Caco-2 (cell line): ENCODE data around the gene CASZ1. TPM values are rescaled to one million over a fixed set of nuclear protein-coding genes. Genes with fewer than 3 reads are reported as not detected.

Experiments used
- BruUV-seq: library from RNA; stranded (reverse); fragments of 400-500 nt; replicated peaks from 2 replicates; lab custom pipeline; 2021; lab: Mats Ljungman, UMichigan
- CTCF ChIA-PET: fragments of 300-600 bp; sonication (Branson Sonifier 250); formaldehyde crosslinking; loops from one replicate; lab custom pipeline; 2022; ENCODE audit warnings: antibody characterized with exemption; lab: Charles Lee
- POLR2A ChIA-PET: fragments of 300-600 bp; sonication (Branson Sonifier 250); formaldehyde crosslinking; loops from one replicate; lab custom pipeline; 2022; ENCODE audit warnings: antibody characterized with exemption; lab: Charles Lee
- DNase-seq, 2 experiments: peaks; one replicate each; pipeline versions ENCODE4 v3.0.0 to v3.0.0-alpha.2; 2020 to 2022
- H3K27me3 ChIP-seq: replicated peaks from 2 replicates; pipeline ENCODE4 v1.6.0; 2011; ENCODE audit warnings: low read length; ENCODE audit not compliant: control insufficient read depth, insufficient read depth
- H3K36me3 ChIP-seq: 2 replicates; pipeline ENCODE4 v1.5.1; 2011; ENCODE audit warnings: low read length; ENCODE audit not compliant: control insufficient read depth, insufficient read depth
- H3K4me1 ChIP-seq: fragments of 250-450 bp; sonication (Bioruptor Pico); 2 replicates; pipeline ENCODE4 v1.5.1; 2020; ENCODE audit warnings: mild to moderate bottlenecking
- H3K4me3 ChIP-seq: 2 replicates; pipeline ENCODE4 v1.5.1; 2011; ENCODE audit warnings: low read depth, mild to moderate bottlenecking, control low read depth, low read length
- H3K9me3 ChIP-seq: fragments of 250-450 bp; sonication (Bioruptor Pico); 2 replicates; pipeline ENCODE4 v1.5.1; 2020; ENCODE audit warnings: mild to moderate bottlenecking, moderate library complexity
- H3K27ac Mint-ChIP-seq: one replicate; pipeline ENCODE4 v1.8.0; 2022; ENCODE audit warnings: mixed read lengths; ENCODE audit not compliant: unreplicated experiment
- H3K27me3 Mint-ChIP-seq: one replicate; pipeline ENCODE4 v1.8.0; 2022; ENCODE audit warnings: mixed read lengths; ENCODE audit not compliant: insufficient read depth, unreplicated experiment
- H3K36me3 Mint-ChIP-seq: one replicate; pipeline ENCODE4 v1.8.0; 2022; ENCODE audit warnings: mild to moderate bottlenecking, mixed read lengths; ENCODE audit not compliant: insufficient read depth, unreplicated experiment
- H3K4me1 Mint-ChIP-seq: one replicate; pipeline ENCODE4 v1.8.0; 2022; ENCODE audit warnings: low read depth, mixed read lengths; ENCODE audit not compliant: unreplicated experiment
- H3K4me3 Mint-ChIP-seq: one replicate; pipeline ENCODE4 v1.8.0; 2022; ENCODE audit warnings: mild to moderate bottlenecking, moderate library complexity, mixed read lengths; ENCODE audit not compliant: unreplicated experiment
- H3K9me3 Mint-ChIP-seq: one replicate; pipeline ENCODE4 v1.8.0; 2022; ENCODE audit warnings: mixed read lengths; ENCODE audit not compliant: unreplicated experiment
- intact Hi-C: fragments of 100-400 bp; cut with micrococcal nuclease; formaldehyde crosslinking; loops from one replicate; pipeline ENCODE4 v1.10.0; 2022; ENCODE audit not compliant: unreplicated experiment
- total RNA-seq: library from RNA; stranded (reverse); gene quantifications from 2 replicates; pipeline ENCODE4 v1.2.3, GENCODE V29; 2022
- TF ChIP-seq, protein P1 (sequence below), 2 experiments: fragments of 200-600 bp in 1 of 2; IDR thresholded peaks; 1 replicate in 1 of 2; 2 replicates in 1 of 2; pipeline versions ENCODE4 v1.5.1 to v1.8.0; 2011 to 2022; ENCODE audit warnings: antibody characterized with exemption in 1 of 2, control low read depth in 1 of 2, inconsistent platforms in 1 of 2, low read depth in 1 of 2, low read length in 1 of 2, mild to moderate bottlenecking in 1 of 2, moderate library complexity in 1 of 2; ENCODE audit not compliant: insufficient read depth in 1 of 2, severe bottlenecking in 1 of 2, unreplicated experiment in 1 of 2

CASZ1 gene
- total RNA-seq, 1 experiment from 2014 or later: 10.9 TPM

DNA sequence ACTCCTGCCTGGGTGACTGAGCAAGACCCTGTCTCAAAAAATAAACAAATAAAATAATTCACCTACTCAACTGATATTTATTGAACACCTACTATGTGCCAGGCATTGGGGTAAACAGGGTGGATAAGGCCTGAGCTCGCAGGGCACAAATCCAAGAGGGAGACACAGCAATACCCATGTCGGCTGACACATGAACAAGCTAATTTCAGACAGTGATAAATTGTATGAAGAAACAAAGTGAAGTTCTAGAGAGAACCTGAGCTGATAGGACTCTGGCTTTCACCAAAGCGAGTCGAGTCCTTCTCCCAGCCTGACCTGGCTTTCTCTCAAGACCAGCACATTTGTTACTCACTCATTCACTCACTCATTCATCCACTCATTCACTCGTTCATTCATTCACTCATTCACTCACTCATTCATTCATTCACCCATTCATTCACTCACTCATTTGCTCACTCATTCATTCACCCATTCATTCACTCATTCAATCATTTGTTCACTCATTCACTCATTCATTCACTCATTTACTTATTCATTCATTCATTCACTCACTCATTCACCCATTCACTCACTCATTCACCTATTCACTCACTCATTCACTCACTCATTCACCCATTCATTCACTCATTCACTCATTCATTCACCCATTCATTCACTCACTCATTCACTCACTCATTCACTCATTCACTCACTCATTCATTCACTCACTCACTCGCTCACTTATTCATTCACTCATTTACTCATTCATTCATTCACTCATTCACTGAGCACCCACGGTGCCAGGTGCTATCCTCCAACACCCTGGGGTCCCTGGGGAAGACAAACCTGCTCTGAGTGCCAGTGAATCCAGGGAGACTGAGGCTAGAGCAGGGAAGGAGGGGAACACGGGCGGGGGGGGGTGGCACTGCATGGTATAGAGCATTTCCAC, 37.4 kb upstream of the CASZ1 start:
- ChIA-PET POLR2A (no interaction called here), CTCF (interaction anchor here (0.6 kb wide), 1 partner anchor 137 kb away, joined by 3 read pairs; no protein-coding TSS in a partner anchor)
- DNase-seq: no peak
- intact Hi-C loops: no loop called here
- H3K27me3 Mint-ChIP-seq: no peaks in the 10 kb centered on the region
- TF ChIP-seq, protein P1, sequence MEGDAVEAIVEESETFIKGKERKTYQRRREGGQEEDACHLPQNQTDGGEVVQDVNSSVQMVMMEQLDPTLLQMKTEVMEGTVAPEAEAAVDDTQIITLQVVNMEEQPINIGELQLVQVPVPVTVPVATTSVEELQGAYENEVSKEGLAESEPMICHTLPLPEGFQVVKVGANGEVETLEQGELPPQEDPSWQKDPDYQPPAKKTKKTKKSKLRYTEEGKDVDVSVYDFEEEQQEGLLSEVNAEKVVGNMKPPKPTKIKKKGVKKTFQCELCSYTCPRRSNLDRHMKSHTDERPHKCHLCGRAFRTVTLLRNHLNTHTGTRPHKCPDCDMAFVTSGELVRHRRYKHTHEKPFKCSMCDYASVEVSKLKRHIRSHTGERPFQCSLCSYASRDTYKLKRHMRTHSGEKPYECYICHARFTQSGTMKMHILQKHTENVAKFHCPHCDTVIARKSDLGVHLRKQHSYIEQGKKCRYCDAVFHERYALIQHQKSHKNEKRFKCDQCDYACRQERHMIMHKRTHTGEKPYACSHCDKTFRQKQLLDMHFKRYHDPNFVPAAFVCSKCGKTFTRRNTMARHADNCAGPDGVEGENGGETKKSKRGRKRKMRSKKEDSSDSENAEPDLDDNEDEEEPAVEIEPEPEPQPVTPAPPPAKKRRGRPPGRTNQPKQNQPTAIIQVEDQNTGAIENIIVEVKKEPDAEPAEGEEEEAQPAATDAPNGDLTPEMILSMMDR (IDR thresholded peaks at IDR 0.05; ENCODE audit: insufficient read depth in 1 of 2, low read depth in 1 of 2, low read length in 1 of 2, severe bottlenecking in 1 of 2, unreplicated experiment in 1 of 2): no peak
- Histone ChIP-seq H3K36me3 (no peaks in the 10 kb centered on the region), H3K4me3 (no peak overlapping the region), H3K4me1 (no peaks in the 10 kb centered on the region), H3K27me3 (no peaks in the 10 kb centered on the region), H3K9me3 (no peaks in the 10 kb centered on the region)
- H3K4me3 Mint-ChIP-seq: no peak overlapping the region
- no peaks in the 10 kb centered on the region for H3K4me1 Mint-ChIP-seq
- H3K27ac Mint-ChIP-seq: no peak overlapping the region
- no TSS peak for BruUV-seq
- peaks cover 5% of the 10 kb centered on the region for H3K36me3 Mint-ChIP-seq
- no peaks in the 10 kb centered on the region for H3K9me3 Mint-ChIP-seq

DNA sequence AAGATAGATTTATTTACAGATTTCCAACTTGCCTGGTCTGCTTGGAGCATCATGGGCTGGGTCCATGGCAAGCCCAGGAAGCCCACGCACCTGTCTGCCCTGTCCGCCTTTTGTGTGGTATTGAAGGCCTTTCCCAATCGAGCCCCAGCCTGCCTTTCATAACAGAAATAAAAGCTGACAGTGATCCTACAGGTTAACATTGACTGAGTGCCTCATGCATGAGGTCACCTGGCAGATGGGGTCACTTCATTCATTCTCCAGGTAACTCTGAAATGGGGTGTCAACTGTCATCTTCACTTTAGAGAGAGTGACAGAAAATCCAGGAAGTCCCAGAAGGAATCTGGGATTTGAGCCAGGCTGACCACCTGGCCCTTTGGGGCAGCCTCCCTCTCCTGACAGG, 36.3 kb upstream of the CASZ1 start:
- ChIA-PET CTCF (no interaction called here), POLR2A (no interaction called here)
- Mint-ChIP-seq H3K36me3 (peaks cover 5% of the 10 kb centered on the region), H3K27ac (no peak overlapping the region), H3K27me3 (no peaks in the 10 kb centered on the region), H3K9me3 (no peaks in the 10 kb centered on the region), H3K4me1 (no peaks in the 10 kb centered on the region), H3K4me3 (no peak overlapping the region)
- no TSS peak for BruUV-seq
- Histone ChIP-seq H3K4me1 (no peaks in the 10 kb centered on the region), H3K27me3 (no peaks in the 10 kb centered on the region), H3K4me3 (no peak overlapping the region), H3K9me3 (no peaks in the 10 kb centered on the region), H3K36me3 (no peaks in the 10 kb centered on the region)
- intact Hi-C loops: no loop called here
- TF ChIP-seq, protein P1 (IDR thresholded peaks at IDR 0.05; ENCODE audit: insufficient read depth in 1 of 2, low read depth in 1 of 2, low read length in 1 of 2, severe bottlenecking in 1 of 2, unreplicated experiment in 1 of 2): no peak
- no peak for DNase-seq

DNA sequence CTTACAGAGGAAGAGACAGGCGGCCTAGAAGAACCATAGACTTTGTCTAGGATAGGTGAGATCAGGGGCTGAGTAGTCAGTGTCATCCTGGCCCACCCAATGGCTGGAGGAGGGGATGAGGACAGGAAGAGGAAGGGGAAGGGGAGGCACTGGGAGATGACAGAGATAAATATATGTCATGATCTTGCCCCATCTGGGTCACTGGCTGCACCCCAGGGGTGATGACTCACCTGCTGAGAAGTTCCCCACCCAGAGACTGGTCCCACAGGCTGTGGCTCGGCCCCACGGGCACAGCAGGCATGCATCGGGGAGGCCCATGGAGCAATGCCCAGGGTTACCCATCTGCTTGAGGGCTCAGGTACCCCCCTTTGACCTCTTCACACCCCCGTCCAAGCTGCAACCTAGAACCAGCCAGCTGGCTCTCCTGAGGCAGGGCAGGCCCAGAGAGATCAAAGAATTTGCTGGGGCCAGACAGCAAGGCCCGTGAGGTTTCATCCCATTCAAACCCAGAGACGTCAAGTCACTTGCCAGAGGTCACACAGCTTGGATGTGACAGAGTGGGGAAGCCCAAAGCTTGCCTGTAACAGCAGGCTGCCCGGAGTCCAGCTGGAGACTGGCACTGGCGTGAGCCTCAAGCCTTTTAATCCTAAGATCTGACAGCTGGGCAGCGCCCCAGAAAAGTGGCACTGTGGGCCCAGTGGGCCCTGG, 34.7 kb upstream of the CASZ1 start:
- intact Hi-C loops: no loop called here
- no peaks in the 10 kb centered on the region for H3K9me3 ChIP-seq
- DNase-seq: no peak
- no peak overlapping the region for H3K4me3 Mint-ChIP-seq
- H3K4me3 ChIP-seq: no peak overlapping the region
- H3K36me3 Mint-ChIP-seq: peaks cover 5% of the 10 kb centered on the region
- POLR2A ChIA-PET: no interaction called here
- no peak overlapping the region for H3K27ac Mint-ChIP-seq
- H3K27me3 ChIP-seq: no peaks in the 10 kb centered on the region
- H3K9me3 Mint-ChIP-seq: no peaks in the 10 kb centered on the region
- H3K27me3 Mint-ChIP-seq: no peaks in the 10 kb centered on the region
- no TSS peak for BruUV-seq
- CTCF ChIA-PET: no interaction called here
- H3K4me1 ChIP-seq: no peaks in the 10 kb centered on the region
- no peaks in the 10 kb centered on the region for H3K4me1 Mint-ChIP-seq
- H3K36me3 ChIP-seq: no peaks in the 10 kb centered on the region
- TF ChIP-seq, protein P1 (IDR thresholded peaks at IDR 0.05; ENCODE audit: insufficient read depth in 1 of 2, low read depth in 1 of 2, low read length in 1 of 2, severe bottlenecking in 1 of 2, unreplicated experiment in 1 of 2): no peak
